Measurements from ENCODE around the gene ZMIZ1.

GRCh38 chr10:79234391-79235315, 165.9 kb downstream of the ZMIZ1 start:
- no peak for TF ChIP-seq POLR2A (IDR thresholded peaks at IDR 0.05; ENCODE audit: borderline replicate concordance, extremely low read depth, insufficient read depth, insufficient read length)
- no peak for TF ChIP-seq CTCF (IDR thresholded peaks at IDR 0.05 in 2 of 3, conservative IDR thresholded peaks at IDR 0.05 in 1 of 3; ENCODE audit: borderline replicate concordance in 1 of 3, insufficient read depth in 1 of 3, low read depth in 2 of 3, low read length in 2 of 3)
- no peak for TF ChIP-seq JUND (IDR thresholded peaks at IDR 0.05)
- TF ChIP-seq CBX3 (IDR thresholded peaks at IDR 0.05; ENCODE audit: low read depth): no peak
- no peak for TF ChIP-seq POLR2AphosphoS5 (IDR thresholded peaks at IDR 0.05; ENCODE audit: low read depth, low read length)
- TF ChIP-seq CEBPB (IDR thresholded peaks at IDR 0.05; ENCODE audit: low read depth): no peak
- TF ChIP-seq EZH2 (IDR thresholded peaks at IDR 0.05): no peak
- TF ChIP-seq ATF3 (IDR thresholded peaks at IDR 0.05): no peak
- no peak for TF ChIP-seq EGR1 (IDR thresholded peaks at IDR 0.05; ENCODE audit: low read depth)
